ENCODE measurements around the gene RHNO1. TPM values are rescaled to one million over a fixed set of nuclear protein-coding genes. Genes with fewer than 3 reads are reported as not detected.
"Not testable (repeated sequence)": the region's sequence is repeated elsewhere in the genome, so short reads cannot be mapped to it uniquely, and the experiment has no call there.

Gene RHNO1
- total RNA-seq, 4 donors from 2014 or later: 5.8 to 23.0 (median 17.8) TPM

DNA sequence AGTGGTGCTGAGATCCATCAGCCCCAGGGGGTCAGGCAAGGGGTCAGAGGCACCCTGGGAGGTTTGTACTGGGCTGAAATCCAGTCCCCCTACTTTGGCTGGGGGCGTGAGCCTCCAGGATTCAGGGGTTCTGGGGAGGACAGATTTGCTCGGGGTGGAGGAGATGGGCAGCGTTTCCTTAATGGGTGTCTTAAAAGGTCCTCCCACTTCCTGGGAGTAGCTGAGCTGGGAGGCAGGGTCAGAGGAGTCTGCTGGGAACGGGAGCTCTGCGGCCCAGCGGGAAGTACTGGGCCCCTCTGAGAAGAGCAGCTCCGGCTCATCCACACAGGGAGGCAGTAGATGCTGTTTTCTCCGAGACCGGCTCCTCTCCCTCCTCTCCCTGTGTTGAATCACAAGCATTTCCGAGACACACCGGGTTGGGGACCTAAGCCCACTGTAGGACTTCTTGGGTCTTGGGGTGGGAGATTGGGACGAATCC, 18.0 kb upstream of the RHNO1 start:
- no peak for TF ChIP-seq POLR2A (IDR thresholded peaks at IDR 0.05)
- no peak for TF ChIP-seq CTCF (IDR thresholded peaks at IDR 0.05)
- Histone ChIP-seq H3K36me3 (peaks cover 0 to 2% (median 0%) of the 10 kb centered on the region in 3 donors), H3K27ac (no peak overlapping the region), H3K4me3 (no peak overlapping the region), H3K9me3 (no peaks in the 10 kb centered on the region), H3K27me3 (no peaks in the 10 kb centered on the region), H3K4me1 (peaks cover 0 to 19% (median 0%) of the 10 kb centered on the region in 4 donors)
- no peak for DNase-seq

GRCh38 chr12:2860170-2860569, 16.9 kb upstream of the RHNO1 start:
- H3K4me1 ChIP-seq: peaks cover 0 to 10% (median 0%) of the 10 kb centered on the region in 4 donors
- no peak overlapping the region for H3K27ac ChIP-seq
- TF ChIP-seq CTCF (IDR thresholded peaks at IDR 0.05): no peak
- no peak for TF ChIP-seq POLR2A (IDR thresholded peaks at IDR 0.05)
- H3K4me3 ChIP-seq: no peak overlapping the region
- DNase-seq: no peak
- peaks cover 0 to 3% (median 0%) of the 10 kb centered on the region in 3 donors for H3K36me3 ChIP-seq
- no peaks in the 10 kb centered on the region for H3K9me3 ChIP-seq
- no peaks in the 10 kb centered on the region for H3K27me3 ChIP-seq

- H3K27me3 ChIP-seq: no peaks in the 10 kb centered on the region
- TF ChIP-seq CTCF (IDR thresholded peaks at IDR 0.05) (no peak), POLR2A (IDR thresholded peaks at IDR 0.05) (no peak)
- H3K4me1 ChIP-seq: no peaks in the 10 kb centered on the region
- peaks cover 0 to 3% (median 0%) of the 10 kb centered on the region in 3 donors for H3K36me3 ChIP-seq
- DNase-seq: no peak
- no peaks in the 10 kb centered on the region for H3K9me3 ChIP-seq
- H3K27ac ChIP-seq: no peak overlapping the region
- H3K4me3 ChIP-seq: no peak overlapping the region
These were observed 14.1 kb upstream of the RHNO1 start for GRCh38 chr12:2862876-2863275.

DNA sequence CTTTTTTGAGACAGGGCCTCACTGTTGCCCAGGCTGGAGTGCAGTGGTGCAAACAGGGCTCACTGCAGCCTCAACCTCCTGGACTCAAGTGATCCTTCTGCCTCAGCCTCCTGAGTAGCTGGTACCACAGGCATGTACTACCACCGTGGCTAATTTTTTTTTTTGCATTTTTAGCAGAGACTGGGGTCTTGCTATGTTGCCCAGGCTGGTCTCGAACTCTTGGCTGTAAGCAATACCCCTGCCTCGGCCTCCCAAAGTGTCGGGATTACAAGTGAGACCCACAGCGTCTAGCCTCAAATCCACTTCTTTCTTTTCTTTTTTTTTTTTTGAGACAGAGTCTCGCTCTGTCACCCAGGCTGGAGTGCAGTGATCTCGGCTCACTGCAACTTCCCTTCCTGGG, 13.6 kb upstream of the RHNO1 start:
- H3K4me1 ChIP-seq, H3K27me3 ChIP-seq, H3K9me3 ChIP-seq, H3K4me3 ChIP-seq, H3K36me3 ChIP-seq, H3K27ac ChIP-seq, DNase-seq: not testable (repeated sequence)

GRCh38 chr12:2864198-2864597, 12.8 kb upstream of the RHNO1 start:
- Histone ChIP-seq H3K4me3 (no peak overlapping the region), H3K27ac (no peak overlapping the region), H3K9me3 (no peaks in the 10 kb centered on the region), H3K36me3 (peaks cover 0 to 3% (median 0%) of the 10 kb centered on the region in 3 donors), H3K4me1 (no peaks in the 10 kb centered on the region), H3K27me3 (no peaks in the 10 kb centered on the region)
- TF ChIP-seq CTCF (IDR thresholded peaks at IDR 0.05) (no peak), POLR2A (IDR thresholded peaks at IDR 0.05) (no peak)
- no peak for DNase-seq

DNA sequence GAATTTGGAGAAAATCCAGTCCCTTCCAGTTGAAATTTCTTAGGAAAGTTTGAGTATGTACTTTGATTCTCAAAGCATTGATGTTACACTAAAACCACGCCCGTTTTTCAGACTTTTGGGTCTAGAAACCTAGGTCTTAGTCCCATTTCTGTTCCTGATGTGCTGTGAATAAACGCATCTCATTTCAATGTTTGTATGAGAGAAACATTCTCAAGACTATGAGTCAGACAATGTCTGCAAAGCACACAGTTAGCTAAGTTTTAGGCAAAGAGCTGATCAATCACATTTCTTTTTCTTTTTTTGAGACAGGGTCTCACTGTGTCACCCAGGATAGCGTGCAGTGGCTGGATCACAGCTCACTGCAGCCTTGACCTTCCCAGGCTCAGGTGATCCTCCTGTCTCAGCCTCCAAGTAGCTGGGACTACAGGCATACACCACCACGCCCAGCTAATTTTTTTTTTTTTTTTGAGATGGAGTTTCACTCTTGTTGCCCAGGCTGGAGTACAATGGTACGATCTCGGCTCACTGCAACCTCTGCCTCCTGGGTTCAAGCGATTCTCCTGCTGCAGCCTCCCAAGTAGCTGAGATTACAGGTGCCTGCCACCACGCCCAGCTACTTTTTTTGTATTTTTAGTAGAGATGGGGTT, 7.9 kb upstream of the RHNO1 start:
- not testable (repeated sequence) for H3K27ac ChIP-seq, H3K27me3 ChIP-seq, H3K4me3 ChIP-seq, H3K4me1 ChIP-seq, H3K36me3 ChIP-seq, H3K9me3 ChIP-seq, DNase-seq

Measured in Peyer's patch (tissue), 4 donors.